HepG2 (cell line): ENCODE measurements around the gene RABEP2. TPM values are rescaled to one million over a fixed set of nuclear protein-coding genes. Genes with fewer than 3 reads are reported as not detected.

Experiments
- AHR ChIP-seq: IDR thresholded peaks from 2 replicates; pipeline ENCODE4 v1.6.1; 2018; ENCODE audit warnings: missing genetic modification reagents, missing compliant biosample characterization
- DR1 ChIP-seq: sonication (generic); formaldehyde crosslinking; IDR thresholded peaks from 2 replicates; pipeline ENCODE4 v1.8.0; 2021; ENCODE audit warnings: mild to moderate bottlenecking, missing genetic modification reagents, inconsistent platforms
- HNF4G ChIP-seq, 2 experiments: sonication (generic) in 1 of 2; formaldehyde crosslinking in 1 of 2; IDR thresholded peaks; 2 replicates each; pipeline versions ENCODE4 v1.4.0 to v1.6.1; 2011 to 2020; ENCODE audit warnings: borderline replicate concordance in 2 of 2, low read depth in 2 of 2, mild to moderate bottlenecking in 2 of 2, low read length in 1 of 2, missing genetic modification reagents in 1 of 2, moderate library complexity in 1 of 2
- IKZF4 ChIP-seq: sonication (generic); formaldehyde crosslinking; IDR thresholded peaks from 2 replicates; pipeline ENCODE4 v1.5.1; 2020; ENCODE audit warnings: borderline replicate concordance, mild to moderate bottlenecking, low read depth, missing genetic modification reagents; ENCODE audit errors: not compliant biosample characterization
- MAFK ChIP-seq, 2 experiments: IDR thresholded peaks in 1 of 2; conservative IDR thresholded peaks in 1 of 2; 2 replicates each; pipeline ENCODE4 v1.6.1; 2011; ENCODE audit warnings: improper control_type of control experiment in 2 of 2, low read length in 2 of 2
- MTA3 ChIP-seq: sonication (generic); formaldehyde crosslinking; IDR thresholded peaks from 2 replicates; pipeline ENCODE4 v1.4.0; 2020; ENCODE audit warnings: missing genetic modification reagents
- MZF1 ChIP-seq: sonication (generic); formaldehyde crosslinking; IDR thresholded peaks from 2 replicates; pipeline ENCODE4 v1.8.1; 2023; ENCODE audit warnings: mild to moderate bottlenecking, missing genetic modification reagents, borderline replicate concordance
- NFYB ChIP-seq: sonication (generic); formaldehyde crosslinking; IDR thresholded peaks from 2 replicates; pipeline ENCODE4 v1.4.0; 2020; ENCODE audit warnings: missing genetic modification reagents
- PHF21A ChIP-seq: sonication (generic); formaldehyde crosslinking; IDR thresholded peaks from 2 replicates; pipeline ENCODE4 v1.5.0; 2020; ENCODE audit warnings: mild to moderate bottlenecking, missing genetic modification reagents
- SATB2 ChIP-seq: sonication (generic); formaldehyde crosslinking; IDR thresholded peaks from 2 replicates; pipeline ENCODE4 v1.5.0; 2020; ENCODE audit warnings: missing genetic modification reagents
- SNAPC2 ChIP-seq: sonication (generic); formaldehyde crosslinking; IDR thresholded peaks from 2 replicates; pipeline ENCODE4 v1.8.1; 2022; ENCODE audit warnings: mild to moderate bottlenecking, missing genetic modification reagents
- SOX5 ChIP-seq: IDR thresholded peaks from 2 replicates; pipeline ENCODE4 v1.6.1; 2016; ENCODE audit warnings: borderline replicate concordance
- SRSF1 ChIP-seq: fragments of 200-400 bp; formaldehyde crosslinking; optimal IDR thresholded peaks from 2 replicates; pipeline ENCODE3; 2017; ENCODE audit warnings: mild to moderate bottlenecking, low read depth, low read length, moderate library complexity
- TOPORS ChIP-seq: sonication (generic); formaldehyde crosslinking; IDR thresholded peaks from 2 replicates; pipeline ENCODE4 v1.8.0; 2023; ENCODE audit warnings: mild to moderate bottlenecking, missing genetic modification reagents
- ZHX2 ChIP-seq, 2 experiments: sonication (generic) in 1 of 2; formaldehyde crosslinking in 1 of 2; IDR thresholded peaks; 2 replicates each; pipeline versions ENCODE4 v1.6.1 to v1.9.0; 2014 to 2022; ENCODE audit warnings: antibody characterized with exemption in 1 of 2, borderline replicate concordance in 1 of 2, inconsistent platforms in 1 of 2, low read depth in 1 of 2, missing genetic modification reagents in 1 of 2
- ZNF577 ChIP-seq: sonication (generic); formaldehyde crosslinking; IDR thresholded peaks from 2 replicates; pipeline ENCODE4 v1.4.0; 2020; ENCODE audit warnings: mild to moderate bottlenecking, low read depth, missing genetic modification reagents, borderline replicate concordance
- ZNF605 ChIP-seq: sonication (generic); formaldehyde crosslinking; IDR thresholded peaks from 2 replicates; pipeline ENCODE4 v1.8.0; 2022; ENCODE audit warnings: mild to moderate bottlenecking, missing genetic modification reagents
- ZNF644 ChIP-seq: IDR thresholded peaks from 2 replicates; pipeline ENCODE4 v1.6.1; 2016; ENCODE audit warnings: low read depth
- ZNF746 ChIP-seq: sonication (generic); formaldehyde crosslinking; IDR thresholded peaks from 2 replicates; pipeline ENCODE4 v1.8.0; 2022; ENCODE audit warnings: mild to moderate bottlenecking, missing genetic modification reagents
- ZSCAN21 ChIP-seq: sonication (generic); formaldehyde crosslinking; IDR thresholded peaks from 2 replicates; pipeline ENCODE4 v1.8.0; 2022; ENCODE audit warnings: mild to moderate bottlenecking, missing genetic modification reagents, moderate library complexity, borderline replicate concordance
- polyA plus RNA-seq, 8 experiments: library from polyadenylated mRNA; depleted of rRNA in 3 of 8; stranded (reverse) in 7 of 8; unstranded in 1 of 8; fragments of >200 nt; fragmentation: Illumina TruSeq in 4 of 8; extraction: Trizol in 4 of 8; gene quantifications; 2 replicates each; pipeline versions ENCODE4 v1.2.1 to v1.2.3, GENCODE V29; 2011 to 2016; ENCODE audit warnings: low read depth in 4 of 8, missing spikeins in 1 of 8, mixed read lengths in 1 of 8; ENCODE audit not compliant: insufficient read depth in 1 of 8
- total RNA-seq, 5 experiments: library from RNA; depleted of rRNA; stranded (reverse); fragments of >200 nt; fragmentation: Illumina TruSeq; extraction: Trizol; gene quantifications; 2 replicates each; pipeline ENCODE4 v1.2.3, GENCODE V29; 2016; ENCODE audit warnings: low read depth in 1 of 5
- TF ChIP-seq, protein P1 (sequence below): sonication (generic); formaldehyde crosslinking; IDR thresholded peaks from 2 replicates; pipeline ENCODE4 v1.5.0; 2020; ENCODE audit warnings: mild to moderate bottlenecking, missing genetic modification reagents

The RABEP2 gene
- total and polyA plus RNA-seq, 2 of the 13 experiments (the other 11 are each of a cell fraction or from before 2014, with no cell fraction given) = 10.8 to 18.4 TPM

DNA sequence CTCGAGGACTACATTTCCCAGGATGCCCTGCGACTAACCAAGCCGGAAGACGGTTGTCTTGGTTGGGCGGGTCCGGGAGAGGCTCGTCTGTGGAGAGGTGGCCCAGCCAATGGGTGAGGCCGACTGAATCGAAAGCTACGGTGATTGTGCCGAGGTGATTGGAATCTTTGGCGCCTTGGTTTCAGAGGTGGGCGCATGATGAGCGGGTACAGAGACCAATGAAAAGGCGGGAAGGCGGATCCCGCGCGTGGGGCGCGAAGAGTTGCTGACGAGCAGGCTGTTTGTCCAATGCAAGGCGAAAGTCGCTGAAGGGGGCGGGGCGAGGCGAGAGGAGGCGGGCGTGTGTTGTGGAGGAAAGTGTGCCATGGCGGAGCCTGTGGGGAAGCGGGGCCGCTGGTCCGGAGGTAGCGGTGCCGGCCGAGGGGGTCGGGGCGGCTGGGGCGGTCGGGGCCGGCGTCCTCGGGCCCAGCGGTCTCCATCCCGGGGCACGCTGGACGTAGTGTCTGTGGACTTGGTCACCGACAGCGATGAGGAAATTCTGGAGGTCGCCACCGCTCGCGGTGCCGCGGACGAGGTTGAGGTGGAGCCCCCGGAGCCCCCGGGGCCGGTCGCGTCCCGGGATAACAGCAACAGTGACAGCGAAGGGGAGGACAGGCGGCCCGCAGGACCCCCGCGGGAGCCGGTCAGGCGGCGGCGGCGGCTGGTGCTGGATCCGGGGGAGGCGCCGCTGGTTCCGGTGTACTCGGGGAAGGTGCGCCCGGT, 25.8 kb upstream of the RABEP2 start, which contains the start of gene NFATC2IP (continued):
- TF ChIP-seq, protein P1, sequence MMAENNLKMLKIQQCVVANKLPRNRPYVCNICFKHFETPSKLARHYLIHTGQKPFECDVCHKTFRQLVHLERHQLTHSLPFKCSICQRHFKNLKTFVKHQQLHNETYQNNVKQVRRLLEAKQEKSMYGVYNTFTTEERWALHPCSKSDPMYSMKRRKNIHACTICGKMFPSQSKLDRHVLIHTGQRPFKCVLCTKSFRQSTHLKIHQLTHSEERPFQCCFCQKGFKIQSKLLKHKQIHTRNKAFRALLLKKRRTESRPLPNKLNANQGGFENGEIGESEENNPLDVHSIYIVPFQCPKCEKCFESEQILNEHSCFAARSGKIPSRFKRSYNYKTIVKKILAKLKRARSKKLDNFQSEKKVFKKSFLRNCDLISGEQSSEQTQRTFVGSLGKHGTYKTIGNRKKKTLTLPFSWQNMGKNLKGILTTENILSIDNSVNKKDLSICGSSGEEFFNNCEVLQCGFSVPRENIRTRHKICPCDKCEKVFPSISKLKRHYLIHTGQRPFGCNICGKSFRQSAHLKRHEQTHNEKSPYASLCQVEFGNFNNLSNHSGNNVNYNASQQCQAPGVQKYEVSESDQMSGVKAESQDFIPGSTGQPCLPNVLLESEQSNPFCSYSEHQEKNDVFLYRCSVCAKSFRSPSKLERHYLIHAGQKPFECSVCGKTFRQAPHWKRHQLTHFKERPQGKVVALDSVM = peak; percentile 53; the same call in 1 of the 2 replicates
- no peak for TF ChIP-seq ZNF577 (CRISPR knock-in tag)
- TF ChIP-seq ZHX2 (IDR thresholded peaks at IDR 0.05; ENCODE audit: low read depth) = no peak
- TF ChIP-seq ZHX2 (CRISPR knock-in tag; IDR thresholded peaks at IDR 0.05; ENCODE audit: borderline replicate concordance) = no peak
- TF ChIP-seq SNAPC2 (CRISPR knock-in tag) = peak; percentile 90; the same call in 1 of the 2 replicates
- no peak for TF ChIP-seq ZNF746 (CRISPR knock-in tag)
- peak; percentile 32; the same call in 1 of the 2 replicates for TF ChIP-seq PHF21A
- no peak for TF ChIP-seq MTA3 (CRISPR knock-in tag)
- no peak for TF ChIP-seq SRSF1
- TF ChIP-seq DR1 (CRISPR knock-in tag) = no peak; the same call in 1 of the 2 replicates
- peak; percentile 94 for TF ChIP-seq ZNF605 (CRISPR knock-in tag)
- peak; percentile 97 for TF ChIP-seq NFYB
- TF ChIP-seq ZNF644 (CRISPR knock-in tag) = no peak
- no peak for TF ChIP-seq IKZF4
- no peak for TF ChIP-seq HNF4G (IDR thresholded peaks at IDR 0.05; ENCODE audit: borderline replicate concordance, low read depth, low read length)
- TF ChIP-seq HNF4G (CRISPR knock-in tag; IDR thresholded peaks at IDR 0.05; ENCODE audit: borderline replicate concordance, low read depth) = 0 out of 2 replicates have a peak, but pooled peaks have one; percentile 18
- no peak for TF ChIP-seq MZF1 (CRISPR knock-in tag)
- no peak; a peak in 1 of 4 replicates for TF ChIP-seq MAFK (conservative IDR thresholded peaks at IDR 0.05 in 1 of 2, IDR thresholded peaks at IDR 0.05 in 1 of 2; ENCODE audit: low read length in 2 of 2)
- TF ChIP-seq TOPORS (CRISPR knock-in tag) = peak; percentile 88; the same call in 1 of the 2 replicates
- TF ChIP-seq SATB2 = no peak
- TF ChIP-seq ZSCAN21 (CRISPR knock-in tag) = 0 out of 2 replicates have a peak, but pooled peaks have one; percentile 30
- TF ChIP-seq SOX5 (CRISPR knock-in tag) = no peak; the same call in 1 of the 2 replicates
- TF ChIP-seq AHR (CRISPR knock-in tag) = no peak
